Measurements from ENCODE around the gene ATP6V0C. TPM values are rescaled to one million over a fixed set of nuclear protein-coding genes. Genes with fewer than 3 reads are reported as not detected.

Gene ATP6V0C
- total RNA-seq, 1 experiment from 2014 or later, result 176 TPM

- H4K91ac ChIP-seq (ENCODE audit: insufficient read length, low read depth, low read length), result no peak overlapping the region
- no peak overlapping the region for H2AK5ac ChIP-seq (ENCODE audit: insufficient read length, low read length)
- no peak overlapping the region for H3K4me2 ChIP-seq (ENCODE audit: insufficient read depth, insufficient read length, low read length)
- H2BK5ac ChIP-seq (ENCODE audit: insufficient read length, low read length), result no peak overlapping the region
- no peak overlapping the region for H2AFZ ChIP-seq (ENCODE audit: low read length)
- no peaks in the 10 kb centered on the region for H3K79me1 ChIP-seq (ENCODE audit: insufficient read depth, low read depth, low read length, poor library complexity, severe bottlenecking)
- H2BK12ac ChIP-seq (ENCODE audit: insufficient read length, low read depth, low read length), result no peak overlapping the region
- H2BK15ac ChIP-seq (ENCODE audit: low read depth, low read length), result no peak overlapping the region
- H3K36me3 Mint-ChIP-seq (ENCODE audit: insufficient read depth in 1 of 3, low read depth in 3 of 3), result no peaks in the 10 kb centered on the region
- no peak overlapping the region for H3K23ac ChIP-seq (ENCODE audit: insufficient read length, low read depth, low read length)
- H3K27ac Mint-ChIP-seq, result peak overlapping the region in 1 of 3 experiments; percentile 78; a peak in 3 of 7 replicates
- DNase-seq, result no peak
- peaks cover 4% of the 10 kb centered on the region for H4K20me1 ChIP-seq (ENCODE audit: control insufficient read depth, insufficient read depth, insufficient read length)
- no peak overlapping the region for H3K27ac ChIP-seq (ENCODE audit: insufficient read length, low read depth, low read length)
- H3K4me1 Mint-ChIP-seq, result peaks cover 11 to 15% of the 10 kb centered on the region in 2 experiments
- no peak overlapping the region for H3K4me3 Mint-ChIP-seq
- no peak overlapping the region for H4K5ac ChIP-seq (ENCODE audit: insufficient read length, low read depth, low read length)
- H3T11ph ChIP-seq (ENCODE audit: low read length), result no peak overlapping the region
- no peak overlapping the region for H3K4ac ChIP-seq (ENCODE audit: low read depth, low read length)
- no peak overlapping the region for H4K8ac ChIP-seq (replicated peaks; ENCODE audit: insufficient read length, low read depth, low read length)
- H3K14ac ChIP-seq (ENCODE audit: insufficient read depth, low read length), result no peak overlapping the region; the same call in 1 of the 2 replicates
- no peaks in the 10 kb centered on the region for H3K9me3 ChIP-seq (ENCODE audit: control insufficient read depth, low read depth, low read length)
- no peak overlapping the region for H3K56ac ChIP-seq (ENCODE audit: insufficient read length, low read depth, low read length)
- no CpG with 5 or more reads among the region's 16 CpGs for WGBS (ENCODE audit: extremely low coverage, insufficient read length, low lambda C conversion rate)
- no peaks in the 10 kb centered on the region; the same call in 1 of the 2 replicates for H3K79me2 ChIP-seq (ENCODE audit: insufficient read depth, low read length)
- no peaks in the 10 kb centered on the region for H3K23me2 ChIP-seq (ENCODE audit: insufficient read length, low read depth, low read length, poor library complexity, severe bottlenecking)
- no peak for TF ChIP-seq CTCF (conservative IDR thresholded peaks at IDR 0.05)
- H3K18ac ChIP-seq (ENCODE audit: insufficient read length, low read depth, low read length), result no peak overlapping the region
- H3K4me1 ChIP-seq (ENCODE audit: insufficient read depth, low read length), result no peaks in the 10 kb centered on the region
- H3K9me3 Mint-ChIP-seq, result no peaks in the 10 kb centered on the region
- H2BK20ac ChIP-seq (ENCODE audit: low read depth, low read length, poor library complexity, severe bottlenecking), result no peak overlapping the region
- H2BK120ac ChIP-seq (ENCODE audit: low read depth, low read length, poor library complexity, severe bottlenecking), result no peak overlapping the region
- no peak overlapping the region for H3K9ac ChIP-seq (ENCODE audit: extremely low read depth, insufficient read length, low read length)
- H3K27me3 Mint-ChIP-seq (ENCODE audit: low read depth), result no peaks in the 10 kb centered on the region
- no peaks in the 10 kb centered on the region for H3K27me3 ChIP-seq (ENCODE audit: insufficient read depth, low read length)
Measured at GRCh38 chr16:2483939-2484897, 29.5 kb upstream of the ATP6V0C start.
